HepG2 (cell line): ENCODE measurements around the gene CBLB. TPM values are rescaled to one million over a fixed set of nuclear protein-coding genes. Genes with fewer than 3 reads are reported as not detected.

Experiments
- ATAC-seq: fragments of 200-7000 bp; cut with Tn5 transposase; 3 replicates; pipeline ENCODE4 v1.9.1; 2020; ENCODE audit warnings: mild to moderate bottlenecking, moderate library complexity
- BruUV-seq: library from RNA; stranded (reverse); fragments of 400-500 nt; replicated peaks from 2 replicates; lab custom pipeline; 2021; lab: Mats Ljungman, UMichigan
- CTCF ChIA-PET: fragments of 300-600 bp; formaldehyde crosslinking; extraction: SDS; loops from one replicate; lab custom pipeline; 2021; ENCODE audit warnings: low total read pairs, inconsistent platforms, low intra/inter-chr PET ratio; lab: Yijun Ruan, JAX
- POLR2A ChIA-PET: fragments of 350-600 bp; sonication (Branson Sonifier 250); formaldehyde crosslinking; loops from one replicate; lab custom pipeline; 2020; ENCODE audit warnings: antibody characterized with exemption, inconsistent platforms; lab: Yijun Ruan, JAX
- DNase-seq: peaks from one replicate; pipeline ENCODE4 v3.0.0-alpha.2; 2015; ENCODE audit warnings: low spot score
- FAIRE-seq: peaks from 3 replicates; lab custom pipeline; 2011; peaks lifted over from hg19 to GRCh38; lab: Jason Lieb, UNC
- H2AFZ ChIP-seq: one replicate; pipeline ENCODE4 v1.6.1; 2011; ENCODE audit warnings: low read length, inconsistent platforms
- H3K27ac ChIP-seq: fragments of 300-600 bp; 3 replicates; pipeline ENCODE4 v1.8.0; 2011; ENCODE audit warnings: mixed run types, mild to moderate bottlenecking, mixed read lengths, low read length, inconsistent platforms; ENCODE audit not compliant: insufficient read depth; ENCODE audit errors: extremely low read length
- H3K27me3 ChIP-seq, 2 experiments: fragments of 200-600 bp in 1 of 2; 2 replicates in 1 of 2; 3 replicates in 1 of 2; pipeline versions ENCODE4 v1.6.0 to v1.8.0; 2011; ENCODE audit warnings: low read length in 2 of 2, mild to moderate bottlenecking in 2 of 2, moderate library complexity in 2 of 2, inconsistent platforms in 1 of 2; ENCODE audit not compliant: insufficient read depth in 2 of 2, control insufficient read depth in 1 of 2
- H3K36me3 ChIP-seq, 2 experiments: fragments of 200-600 bp in 1 of 2; replicated peaks in 1 of 2; 2 replicates in 1 of 2; 3 replicates in 1 of 2; pipeline versions ENCODE4 v1.5.1 to v1.8.0; 2011; ENCODE audit warnings: low read length in 2 of 2, inconsistent platforms in 1 of 2; ENCODE audit not compliant: insufficient read depth in 2 of 2, control insufficient read depth in 1 of 2
- H3K4me1 ChIP-seq: 2 replicates; pipeline ENCODE4 v1.5.1; 2012; ENCODE audit warnings: low read length, inconsistent platforms; ENCODE audit not compliant: insufficient read depth
- H3K4me2 ChIP-seq: 2 replicates; pipeline ENCODE4 v1.6.0; 2011; ENCODE audit warnings: low read depth, low read length, inconsistent platforms
- H3K4me3 ChIP-seq, 3 experiments: fragments of 200-600 bp in 1 of 3; sonication (generic), shearing (Covaris generic) in 1 of 3; replicated peaks in 1 of 3; 2 replicates each; pipeline ENCODE4 v1.5.1; 2011 to 2016; ENCODE audit warnings: low read length in 3 of 3, inconsistent platforms in 2 of 3, low read depth in 2 of 3, mild to moderate bottlenecking in 2 of 3, control low read depth in 1 of 3, mixed read lengths in 1 of 3; ENCODE audit not compliant: insufficient read depth in 1 of 3
- H3K79me2 ChIP-seq: one replicate; pipeline ENCODE4 v1.6.1; 2011; ENCODE audit warnings: low read length, inconsistent platforms; ENCODE audit not compliant: insufficient read depth
- H3K9ac ChIP-seq: 2 replicates; pipeline ENCODE4 v1.6.0; 2011; ENCODE audit warnings: mild to moderate bottlenecking, low read depth, low read length, inconsistent platforms; ENCODE audit not compliant: insufficient read depth
- H3K9me3 ChIP-seq: 2 replicates; pipeline ENCODE4 v1.5.1; 2012; ENCODE audit warnings: mild to moderate bottlenecking, low read length
- H4K20me1 ChIP-seq: 2 replicates; pipeline ENCODE4 v1.6.0; 2011; ENCODE audit warnings: inconsistent platforms, mild to moderate bottlenecking, low read length, moderate library complexity; ENCODE audit not compliant: insufficient read depth
- ARID2 ChIP-seq: sonication (generic); formaldehyde crosslinking; IDR thresholded peaks from 2 replicates; pipeline ENCODE4 v1.8.1; 2022; ENCODE audit warnings: mild to moderate bottlenecking, missing genetic modification reagents, borderline replicate concordance
- CBFB ChIP-seq: sonication (generic); formaldehyde crosslinking; IDR thresholded peaks from 2 replicates; pipeline ENCODE4 v1.4.0; 2020; ENCODE audit warnings: missing genetic modification reagents
- CHD2 ChIP-seq: IDR thresholded peaks from 2 replicates; pipeline ENCODE4 v1.6.1; 2011; ENCODE audit warnings: low read depth, low read length, improper control_type of control experiment
- HNRNPH1 ChIP-seq: fragments of 200-400 bp; formaldehyde crosslinking; optimal IDR thresholded peaks from 2 replicates; pipeline ENCODE3; 2017; ENCODE audit warnings: mild to moderate bottlenecking, low read depth, low read length
- IRX3 ChIP-seq: sonication (generic); formaldehyde crosslinking; IDR thresholded peaks from 2 replicates; pipeline ENCODE4 v1.8.1; 2023; ENCODE audit warnings: mild to moderate bottlenecking, low read depth, missing genetic modification reagents, borderline replicate concordance
- KDM5A ChIP-seq: fragments of 200-600 bp; sonication (generic); IDR thresholded peaks from 2 replicates; pipeline ENCODE4 v1.7.0; 2018; ENCODE audit warnings: antibody characterized with exemption, mild to moderate bottlenecking, low read length, borderline replicate concordance
- MAFK ChIP-seq, 2 experiments: IDR thresholded peaks in 1 of 2; conservative IDR thresholded peaks in 1 of 2; 2 replicates each; pipeline ENCODE4 v1.6.1; 2011; ENCODE audit warnings: improper control_type of control experiment in 2 of 2, low read length in 2 of 2
- MTF1 ChIP-seq: sonication (generic); formaldehyde crosslinking; IDR thresholded peaks from 2 replicates; pipeline ENCODE4 v1.5.0; 2020; ENCODE audit warnings: missing genetic modification reagents
- ZNF12 ChIP-seq: sonication (generic); formaldehyde crosslinking; IDR thresholded peaks from 2 replicates; pipeline ENCODE4 v1.5.0; 2020; ENCODE audit warnings: missing genetic modification reagents
- ZNF3 ChIP-seq: IDR thresholded peaks from 2 replicates; pipeline ENCODE4 v1.7.0; 2017; ENCODE audit warnings: inconsistent platforms
- ZNF382 ChIP-seq: sonication (generic); formaldehyde crosslinking; IDR thresholded peaks from 2 replicates; pipeline ENCODE4 v1.5.0; 2020; ENCODE audit warnings: missing genetic modification reagents, mild to moderate bottlenecking, borderline replicate concordance
- ZNF431 ChIP-seq: sonication (generic); formaldehyde crosslinking; IDR thresholded peaks from 2 replicates; pipeline ENCODE4 v1.9.0; 2022; ENCODE audit warnings: missing genetic modification reagents, low read depth, mild to moderate bottlenecking, borderline replicate concordance
- in situ Hi-C: cut with HindIII; loops from 2 replicates; pipeline ENCODE4 v1.10.0; 2017; ENCODE audit warnings: low pct_unique_long_range_greater_than_20kb; ENCODE audit not compliant: extremely low pct_ligation_motif_present
- intact Hi-C: fragments of 100-400 bp; cut with micrococcal nuclease; formaldehyde crosslinking; loops from one replicate; pipeline ENCODE4 v1.10.0; 2022; ENCODE audit not compliant: unreplicated experiment
- polyA plus RNA-seq, 8 experiments: library from polyadenylated mRNA; depleted of rRNA in 3 of 8; stranded (reverse) in 7 of 8; unstranded in 1 of 8; fragments of >200 nt; fragmentation: Illumina TruSeq in 4 of 8; extraction: Trizol in 4 of 8; gene quantifications; 2 replicates each; pipeline versions ENCODE4 v1.2.1 to v1.2.3, GENCODE V29; 2011 to 2016; ENCODE audit warnings: low read depth in 4 of 8, missing spikeins in 1 of 8, mixed read lengths in 1 of 8; ENCODE audit not compliant: insufficient read depth in 1 of 8
- total RNA-seq, 5 experiments: library from RNA; depleted of rRNA; stranded (reverse); fragments of >200 nt; fragmentation: Illumina TruSeq; extraction: Trizol; gene quantifications; 2 replicates each; pipeline ENCODE4 v1.2.3, GENCODE V29; 2016; ENCODE audit warnings: low read depth in 1 of 5
- TF ChIP-seq, protein P1 (sequence below), 2 experiments: sonication (generic) in 1 of 2; formaldehyde crosslinking in 1 of 2; IDR thresholded peaks; 2 replicates each; pipeline versions ENCODE4 v1.4.0 to v1.6.1; 2018 to 2020; ENCODE audit warnings: missing genetic modification reagents in 2 of 2, borderline replicate concordance in 1 of 2, low read depth in 1 of 2, mild to moderate bottlenecking in 1 of 2, missing biosample characterization in 1 of 2
- TF ChIP-seq, protein P2 (sequence below): sonication (generic); formaldehyde crosslinking; IDR thresholded peaks from 2 replicates; pipeline ENCODE4 v1.4.0; 2020; ENCODE audit warnings: missing genetic modification reagents
- TF ChIP-seq, protein P3 (sequence below): sonication (generic); formaldehyde crosslinking; IDR thresholded peaks from 2 replicates; pipeline ENCODE4 v1.4.0; 2020; ENCODE audit warnings: missing genetic modification reagents
- TF ChIP-seq, protein P4 (sequence below): fragments of 450-650 bp; IDR thresholded peaks from 2 replicates; pipeline ENCODE4 v1.6.1; 2017
- TF ChIP-seq, protein P5 (sequence below): sonication (generic); formaldehyde crosslinking; IDR thresholded peaks from 2 replicates; pipeline ENCODE4 v1.4.0; 2020; ENCODE audit warnings: mild to moderate bottlenecking, missing genetic modification reagents
- TF ChIP-seq, protein P6 (sequence below): sonication (generic); formaldehyde crosslinking; IDR thresholded peaks from 2 replicates; pipeline ENCODE4 v1.8.0; 2022; ENCODE audit warnings: mild to moderate bottlenecking, missing genetic modification reagents, moderate library complexity

CBLB gene
- total and polyA plus RNA-seq, 2 of the 13 experiments (the other 11 are each of a cell fraction or from before 2014, with no cell fraction given): 9.8 to 16.4 TPM

DNA sequence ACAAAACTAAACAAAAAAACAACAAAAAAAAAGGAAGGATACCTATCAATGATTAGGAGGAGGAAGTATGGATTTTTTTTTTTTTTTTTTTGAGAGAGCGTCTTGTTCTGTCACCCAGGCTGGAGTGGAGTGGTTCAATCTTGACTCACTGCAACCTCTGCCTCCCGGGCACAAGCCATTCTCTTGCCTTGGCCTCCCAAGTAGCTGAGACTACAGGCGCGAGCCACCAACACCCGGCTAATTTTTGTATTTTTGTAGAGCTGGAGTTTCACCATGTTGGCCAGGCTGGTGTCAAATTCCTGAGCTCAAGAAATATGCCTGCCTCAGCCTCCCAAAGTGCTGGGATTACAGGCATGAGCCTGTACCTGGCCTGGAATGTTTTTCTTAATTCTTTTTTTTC lies 195.8 kb downstream of the CBLB start (continued):
- TF ChIP-seq MTF1 (CRISPR knock-in tag): no peak
- TF ChIP-seq, protein P1, sequence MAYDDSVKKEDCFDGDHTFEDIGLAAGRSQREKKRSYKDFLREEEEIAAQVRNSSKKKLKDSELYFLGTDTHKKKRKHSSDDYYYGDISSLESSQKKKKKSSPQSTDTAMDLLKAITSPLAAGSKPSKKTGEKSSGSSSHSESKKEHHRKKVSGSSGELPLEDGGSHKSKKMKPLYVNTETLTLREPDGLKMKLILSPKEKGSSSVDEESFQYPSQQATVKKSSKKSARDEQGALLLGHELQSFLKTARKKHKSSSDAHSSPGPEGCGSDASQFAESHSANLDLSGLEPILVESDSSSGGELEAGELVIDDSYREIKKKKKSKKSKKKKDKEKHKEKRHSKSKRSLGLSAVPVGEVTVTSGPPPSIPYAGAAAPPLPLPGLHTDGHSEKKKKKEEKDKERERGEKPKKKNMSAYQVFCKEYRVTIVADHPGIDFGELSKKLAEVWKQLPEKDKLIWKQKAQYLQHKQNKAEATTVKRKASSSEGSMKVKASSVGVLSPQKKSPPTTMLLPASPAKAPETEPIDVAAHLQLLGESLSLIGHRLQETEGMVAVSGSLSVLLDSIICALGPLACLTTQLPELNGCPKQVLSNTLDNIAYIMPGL (CRISPR knock-in tag; IDR thresholded peaks at IDR 0.05; ENCODE audit: borderline replicate concordance in 1 of 2, low read depth in 1 of 2): no peak
- no peak for TF ChIP-seq ZNF382 (CRISPR knock-in tag)
- TF ChIP-seq CHD2: no peak
- TF ChIP-seq, protein P2, sequence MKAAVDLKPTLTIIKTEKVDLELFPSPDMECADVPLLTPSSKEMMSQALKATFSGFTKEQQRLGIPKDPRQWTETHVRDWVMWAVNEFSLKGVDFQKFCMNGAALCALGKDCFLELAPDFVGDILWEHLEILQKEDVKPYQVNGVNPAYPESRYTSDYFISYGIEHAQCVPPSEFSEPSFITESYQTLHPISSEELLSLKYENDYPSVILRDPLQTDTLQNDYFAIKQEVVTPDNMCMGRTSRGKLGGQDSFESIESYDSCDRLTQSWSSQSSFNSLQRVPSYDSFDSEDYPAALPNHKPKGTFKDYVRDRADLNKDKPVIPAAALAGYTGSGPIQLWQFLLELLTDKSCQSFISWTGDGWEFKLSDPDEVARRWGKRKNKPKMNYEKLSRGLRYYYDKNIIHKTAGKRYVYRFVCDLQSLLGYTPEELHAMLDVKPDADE (CRISPR knock-in tag): no peak
- TF ChIP-seq HNRNPH1: no peak

DNA sequence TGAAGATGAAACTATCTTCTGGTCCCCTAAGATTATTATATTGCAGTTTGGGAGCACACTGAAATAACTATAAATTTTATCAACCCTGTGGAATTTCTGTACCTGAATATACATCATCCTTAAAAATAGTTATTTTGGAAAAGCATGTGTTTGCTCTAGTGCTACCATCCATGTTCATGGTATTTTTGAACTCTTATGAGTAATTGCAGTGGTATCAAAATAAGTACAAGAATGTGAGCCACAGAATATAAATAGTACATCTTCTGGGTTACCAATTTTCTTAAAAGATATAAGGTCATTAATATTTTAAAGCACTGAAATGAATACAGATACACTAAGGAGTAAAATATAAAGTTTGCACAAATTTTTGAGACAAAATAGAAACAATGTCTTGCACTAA lies 206.5 kb downstream of the CBLB start:
- Histone ChIP-seq H3K27me3 (no peaks in the 10 kb centered on the region), H3K4me1 (no peaks in the 10 kb centered on the region), H4K20me1 (no peaks in the 10 kb centered on the region), H2AFZ (no peak overlapping the region), H3K9ac (no peak overlapping the region), H3K36me3 (peaks cover 3 to 12% of the 10 kb centered on the region in 2 experiments; a peak in 2 of 5 replicates), H3K4me2 (no peak overlapping the region), H3K4me3 (no peak overlapping the region), H3K9me3 (no peaks in the 10 kb centered on the region), H3K27ac (no peak overlapping the region), H3K79me2 (no peaks in the 10 kb centered on the region)
- in situ Hi-C loops (no loop called here), intact Hi-C loops (no loop called here)
- POLR2A ChIA-PET: no interaction called here
- DNase-seq: no peak
- BruUV-seq: no TSS peak
- FAIRE-seq: no peak
- ATAC-seq: no peak
- CTCF ChIA-PET: no interaction called here
- TF ChIP-seq CBFB (CRISPR knock-in tag) (no peak), KDM5A (no peak), ZNF3 (CRISPR knock-in tag) (no peak), MAFK (conservative IDR thresholded peaks at IDR 0.05 in 1 of 2, IDR thresholded peaks at IDR 0.05 in 1 of 2; ENCODE audit: low read length in 2 of 2) (no peak), ZNF431 (CRISPR knock-in tag) (no peak), ARID2 (no peak), ZNF12 (CRISPR knock-in tag) (no peak), IRX3 (CRISPR knock-in tag) (no peak)
- TF ChIP-seq, protein P3, sequence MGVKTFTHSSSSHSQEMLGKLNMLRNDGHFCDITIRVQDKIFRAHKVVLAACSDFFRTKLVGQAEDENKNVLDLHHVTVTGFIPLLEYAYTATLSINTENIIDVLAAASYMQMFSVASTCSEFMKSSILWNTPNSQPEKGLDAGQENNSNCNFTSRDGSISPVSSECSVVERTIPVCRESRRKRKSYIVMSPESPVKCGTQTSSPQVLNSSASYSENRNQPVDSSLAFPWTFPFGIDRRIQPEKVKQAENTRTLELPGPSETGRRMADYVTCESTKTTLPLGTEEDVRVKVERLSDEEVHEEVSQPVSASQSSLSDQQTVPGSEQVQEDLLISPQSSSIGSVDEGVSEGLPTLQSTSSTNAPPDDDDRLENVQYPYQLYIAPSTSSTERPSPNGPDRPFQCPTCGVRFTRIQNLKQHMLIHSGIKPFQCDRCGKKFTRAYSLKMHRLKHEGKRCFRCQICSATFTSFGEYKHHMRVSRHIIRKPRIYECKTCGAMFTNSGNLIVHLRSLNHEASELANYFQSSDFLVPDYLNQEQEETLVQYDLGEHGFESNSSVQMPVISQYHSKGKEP (CRISPR knock-in tag): no peak
- TF ChIP-seq, protein P4, sequence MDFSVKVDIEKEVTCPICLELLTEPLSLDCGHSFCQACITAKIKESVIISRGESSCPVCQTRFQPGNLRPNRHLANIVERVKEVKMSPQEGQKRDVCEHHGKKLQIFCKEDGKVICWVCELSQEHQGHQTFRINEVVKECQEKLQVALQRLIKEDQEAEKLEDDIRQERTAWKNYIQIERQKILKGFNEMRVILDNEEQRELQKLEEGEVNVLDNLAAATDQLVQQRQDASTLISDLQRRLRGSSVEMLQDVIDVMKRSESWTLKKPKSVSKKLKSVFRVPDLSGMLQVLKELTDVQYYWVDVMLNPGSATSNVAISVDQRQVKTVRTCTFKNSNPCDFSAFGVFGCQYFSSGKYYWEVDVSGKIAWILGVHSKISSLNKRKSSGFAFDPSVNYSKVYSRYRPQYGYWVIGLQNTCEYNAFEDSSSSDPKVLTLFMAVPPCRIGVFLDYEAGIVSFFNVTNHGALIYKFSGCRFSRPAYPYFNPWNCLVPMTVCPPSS: no peak
- TF ChIP-seq, protein P5, sequence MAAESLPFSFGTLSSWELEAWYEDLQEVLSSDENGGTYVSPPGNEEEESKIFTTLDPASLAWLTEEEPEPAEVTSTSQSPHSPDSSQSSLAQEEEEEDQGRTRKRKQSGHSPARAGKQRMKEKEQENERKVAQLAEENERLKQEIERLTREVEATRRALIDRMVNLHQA (CRISPR knock-in tag): no peak
- TF ChIP-seq, protein P6, sequence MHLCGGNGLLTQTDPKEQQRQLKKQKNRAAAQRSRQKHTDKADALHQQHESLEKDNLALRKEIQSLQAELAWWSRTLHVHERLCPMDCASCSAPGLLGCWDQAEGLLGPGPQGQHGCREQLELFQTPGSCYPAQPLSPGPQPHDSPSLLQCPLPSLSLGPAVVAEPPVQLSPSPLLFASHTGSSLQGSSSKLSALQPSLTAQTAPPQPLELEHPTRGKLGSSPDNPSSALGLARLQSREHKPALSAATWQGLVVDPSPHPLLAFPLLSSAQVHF (CRISPR knock-in tag): no peak
